GM23338 (cell line): ENCODE data around the gene TAF4. TPM values are rescaled to one million over a fixed set of nuclear protein-coding genes. Genes with fewer than 3 reads are reported as not detected.

ENCODE experiments used
- ATAC-seq: fragments of 200-7000 bp; cut with Tn5 transposase; 3 replicates; pipeline ENCODE4 v1.9.1; 2020
- DNase-seq: peaks from one replicate; pipeline ENCODE4 v3.0.0-alpha.2; 2015; ENCODE audit warnings: low spot score
- H2AFZ ChIP-seq: fragments of 200-600 bp; sonication (generic); 2 replicates; pipeline ENCODE4 v1.8.0; 2016; ENCODE audit warnings: antibody characterized with exemption, mild to moderate bottlenecking, moderate library complexity
- H3F3A ChIP-seq: fragments of 200-600 bp; sonication (generic); replicated peaks from 2 replicates; pipeline ENCODE4 v1.8.0; 2017; ENCODE audit warnings: antibody characterized with exemption, mixed run types, low read depth
- H3K27ac ChIP-seq: fragments of 200-600 bp; sonication (generic); 2 replicates; pipeline ENCODE4 v1.6.1; 2016; ENCODE audit warnings: low read depth
- H3K27me3 ChIP-seq: fragments of 200-600 bp; sonication (generic); 2 replicates; pipeline ENCODE4 v1.8.0; 2016; ENCODE audit warnings: mild to moderate bottlenecking, mixed run types, moderate library complexity; ENCODE audit not compliant: insufficient read depth
- H3K36me3 ChIP-seq: fragments of 200-600 bp; sonication (generic); 2 replicates; pipeline ENCODE4 v1.8.0; 2016; ENCODE audit warnings: mild to moderate bottlenecking; ENCODE audit not compliant: insufficient read depth
- H3K4me1 ChIP-seq: fragments of 200-600 bp; sonication (generic); 2 replicates; pipeline ENCODE4 v1.8.0; 2016; ENCODE audit warnings: mild to moderate bottlenecking, moderate library complexity; ENCODE audit not compliant: insufficient read depth
- H3K4me2 ChIP-seq: fragments of 200-600 bp; sonication (generic); 2 replicates; pipeline ENCODE4 v1.7.1; 2017; ENCODE audit warnings: mixed run types
- H3K4me3 ChIP-seq: fragments of 200-600 bp; sonication (generic); 2 replicates; pipeline ENCODE4 v1.6.1; 2016; ENCODE audit warnings: mixed run types
- H3K79me2 ChIP-seq: fragments of 200-600 bp; sonication (generic); replicated peaks from 2 replicates; pipeline ENCODE4 v1.8.0; 2017; ENCODE audit warnings: mild to moderate bottlenecking; ENCODE audit not compliant: insufficient read depth
- H3K9me2 ChIP-seq: fragments of 200-600 bp; sonication (generic); 2 replicates; pipeline ENCODE4 v1.8.0; 2017; ENCODE audit not compliant: insufficient read depth
- H4K20me1 ChIP-seq: fragments of 200-600 bp; sonication (generic); replicated peaks from 2 replicates; pipeline ENCODE4 v1.8.0; 2017; ENCODE audit warnings: mild to moderate bottlenecking; ENCODE audit not compliant: insufficient read depth
- H3K27ac Mint-ChIP-seq: 2 replicates; pipeline ENCODE4 v1.8.0; 2020; ENCODE audit warnings: inconsistent platforms, mild to moderate bottlenecking, moderate library complexity, mixed read lengths
- H3K27me3 Mint-ChIP-seq: 3 replicates; pipeline ENCODE4 v1.8.0; 2022; ENCODE audit warnings: low read depth, mild to moderate bottlenecking, moderate library complexity, mixed read lengths, inconsistent platforms; ENCODE audit not compliant: insufficient read depth, poor library complexity
- H3K36me3 Mint-ChIP-seq: 3 replicates; pipeline ENCODE4 v1.8.0; 2021; ENCODE audit warnings: low read depth, mild to moderate bottlenecking, inconsistent platforms, moderate library complexity, mixed read lengths
- H3K4me1 Mint-ChIP-seq: 3 replicates; pipeline ENCODE4 v1.8.0; 2020; ENCODE audit warnings: mild to moderate bottlenecking, inconsistent platforms, mixed read lengths
- H3K4me3 Mint-ChIP-seq: 3 replicates; pipeline ENCODE4 v1.8.0; 2021; ENCODE audit warnings: moderate library complexity, mild to moderate bottlenecking, inconsistent platforms, mixed read lengths
- H3K9me3 Mint-ChIP-seq: 3 replicates; pipeline ENCODE4 v1.8.0; 2020; ENCODE audit warnings: moderate library complexity, mild to moderate bottlenecking, inconsistent platforms, mixed read lengths
- ETS1 ChIP-seq: IDR thresholded peaks from 2 replicates; pipeline ENCODE4 v1.6.1; 2016; ENCODE audit warnings: antibody characterized with exemption
- EZH2 ChIP-seq: fragments of 200-600 bp; sonication (generic); IDR thresholded peaks from one replicate; pipeline ENCODE4 v1.8.0; 2017; ENCODE audit warnings: antibody characterized with exemption, mild to moderate bottlenecking, low read depth; ENCODE audit not compliant: unreplicated experiment
- EZH2phosphoT487 ChIP-seq: fragments of 200-600 bp; sonication (generic); IDR thresholded peaks from one replicate; pipeline ENCODE4 v1.8.1; 2018; ENCODE audit warnings: antibody characterized with exemption; ENCODE audit not compliant: unreplicated experiment
- JUNB ChIP-seq: IDR thresholded peaks from one replicate; pipeline ENCODE4 v1.6.1; 2016; ENCODE audit warnings: antibody characterized with exemption; ENCODE audit not compliant: unreplicated experiment
- NANOG ChIP-seq: IDR thresholded peaks from 2 replicates; pipeline ENCODE4 v1.6.1; 2016; ENCODE audit warnings: antibody characterized with exemption, borderline replicate concordance
- POLR2AphosphoS5 ChIP-seq: IDR thresholded peaks from 2 replicates; pipeline ENCODE4 v1.6.1; 2016; ENCODE audit warnings: antibody characterized with exemption, low read depth
- ZNF114 ChIP-seq: fragments of 250-450 bp; sonication (Bioruptor Pico); IDR thresholded peaks from 2 replicates; pipeline ENCODE4 v1.5.0; 2020; ENCODE audit warnings: mild to moderate bottlenecking, moderate library complexity
- ZNF331 ChIP-seq: fragments of 250-450 bp; sonication (Bioruptor Pico); IDR thresholded peaks from 2 replicates; pipeline ENCODE4 v1.5.0; 2020; ENCODE audit warnings: low read depth, mild to moderate bottlenecking, moderate library complexity
- ZNF462 ChIP-seq: fragments of 250-450 bp; sonication (Bioruptor Pico); IDR thresholded peaks from 2 replicates; pipeline ENCODE4 v1.5.0; 2020; ENCODE audit warnings: mild to moderate bottlenecking, moderate library complexity
- polyA plus RNA-seq: library from polyadenylated mRNA; unstranded; fragments of >200 nt; fragmentation: Nextera tagmentation; extraction: Ambion mirVana; gene quantifications from 2 replicates; pipeline ENCODE4 v1.2.1, GENCODE V29; 2016
- total RNA-seq: library from RNA; depleted of rRNA; stranded (reverse); fragments of >200 nt; shearing (Covaris generic); gene quantifications from 2 replicates; pipeline ENCODE4 v1.2.3, GENCODE V29; 2014
- TF ChIP-seq, protein P1 (sequence below), 2 experiments: fragments of 200-600 bp in 1 of 2; sonication (generic) in 1 of 2; conservative IDR thresholded peaks; 2 replicates each; pipeline versions ENCODE4 v1.5.1 to v1.6.1; 2016 to 2017; ENCODE audit warnings: antibody characterized with exemption in 2 of 2, low read depth in 2 of 2, mild to moderate bottlenecking in 2 of 2, moderate library complexity in 1 of 2
- TF ChIP-seq, protein P2 (sequence below): IDR thresholded peaks from one replicate; pipeline ENCODE4 v1.6.1; 2018; ENCODE audit warnings: antibody characterized with exemption; ENCODE audit not compliant: unreplicated experiment

The TAF4 gene
- total and polyA plus RNA-seq, 2 experiments from 2014 or later = 7.2 to 60.0 TPM

GRCh38 chr20:62027116-62027515 lies 38.6 kb downstream of the TAF4 start (continued):
- TF ChIP-seq, protein P1, sequence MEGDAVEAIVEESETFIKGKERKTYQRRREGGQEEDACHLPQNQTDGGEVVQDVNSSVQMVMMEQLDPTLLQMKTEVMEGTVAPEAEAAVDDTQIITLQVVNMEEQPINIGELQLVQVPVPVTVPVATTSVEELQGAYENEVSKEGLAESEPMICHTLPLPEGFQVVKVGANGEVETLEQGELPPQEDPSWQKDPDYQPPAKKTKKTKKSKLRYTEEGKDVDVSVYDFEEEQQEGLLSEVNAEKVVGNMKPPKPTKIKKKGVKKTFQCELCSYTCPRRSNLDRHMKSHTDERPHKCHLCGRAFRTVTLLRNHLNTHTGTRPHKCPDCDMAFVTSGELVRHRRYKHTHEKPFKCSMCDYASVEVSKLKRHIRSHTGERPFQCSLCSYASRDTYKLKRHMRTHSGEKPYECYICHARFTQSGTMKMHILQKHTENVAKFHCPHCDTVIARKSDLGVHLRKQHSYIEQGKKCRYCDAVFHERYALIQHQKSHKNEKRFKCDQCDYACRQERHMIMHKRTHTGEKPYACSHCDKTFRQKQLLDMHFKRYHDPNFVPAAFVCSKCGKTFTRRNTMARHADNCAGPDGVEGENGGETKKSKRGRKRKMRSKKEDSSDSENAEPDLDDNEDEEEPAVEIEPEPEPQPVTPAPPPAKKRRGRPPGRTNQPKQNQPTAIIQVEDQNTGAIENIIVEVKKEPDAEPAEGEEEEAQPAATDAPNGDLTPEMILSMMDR (conservative IDR thresholded peaks at IDR 0.05; ENCODE audit: low read depth in 2 of 2) = no peak
- no peak for TF ChIP-seq JUNB

DNA sequence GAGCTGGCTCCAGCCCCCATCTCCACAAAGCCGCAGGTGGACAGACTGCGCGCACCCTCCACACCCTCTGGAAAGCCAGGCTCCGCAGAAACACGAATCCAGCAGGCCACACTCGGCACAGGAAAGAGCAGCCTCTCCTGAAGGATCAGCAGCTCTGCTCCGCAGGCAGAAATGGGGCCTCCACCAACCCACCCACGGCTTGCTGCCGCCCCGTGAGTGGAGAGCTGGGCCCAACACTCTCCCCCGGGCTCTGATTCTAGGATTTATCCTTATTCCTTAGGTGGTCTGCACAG lies 39.2 kb downstream of the TAF4 start:
- no peak for TF ChIP-seq POLR2AphosphoS5
- no peak for TF ChIP-seq ZNF114 (CRISPR knock-in tag)
- TF ChIP-seq ETS1 = no peak
- no peak for TF ChIP-seq ZNF462 (CRISPR knock-in tag)
- TF ChIP-seq NANOG = no peak
- no peak for TF ChIP-seq EZH2phosphoT487
- TF ChIP-seq ZNF331 = no peak
- TF ChIP-seq, protein P2, sequence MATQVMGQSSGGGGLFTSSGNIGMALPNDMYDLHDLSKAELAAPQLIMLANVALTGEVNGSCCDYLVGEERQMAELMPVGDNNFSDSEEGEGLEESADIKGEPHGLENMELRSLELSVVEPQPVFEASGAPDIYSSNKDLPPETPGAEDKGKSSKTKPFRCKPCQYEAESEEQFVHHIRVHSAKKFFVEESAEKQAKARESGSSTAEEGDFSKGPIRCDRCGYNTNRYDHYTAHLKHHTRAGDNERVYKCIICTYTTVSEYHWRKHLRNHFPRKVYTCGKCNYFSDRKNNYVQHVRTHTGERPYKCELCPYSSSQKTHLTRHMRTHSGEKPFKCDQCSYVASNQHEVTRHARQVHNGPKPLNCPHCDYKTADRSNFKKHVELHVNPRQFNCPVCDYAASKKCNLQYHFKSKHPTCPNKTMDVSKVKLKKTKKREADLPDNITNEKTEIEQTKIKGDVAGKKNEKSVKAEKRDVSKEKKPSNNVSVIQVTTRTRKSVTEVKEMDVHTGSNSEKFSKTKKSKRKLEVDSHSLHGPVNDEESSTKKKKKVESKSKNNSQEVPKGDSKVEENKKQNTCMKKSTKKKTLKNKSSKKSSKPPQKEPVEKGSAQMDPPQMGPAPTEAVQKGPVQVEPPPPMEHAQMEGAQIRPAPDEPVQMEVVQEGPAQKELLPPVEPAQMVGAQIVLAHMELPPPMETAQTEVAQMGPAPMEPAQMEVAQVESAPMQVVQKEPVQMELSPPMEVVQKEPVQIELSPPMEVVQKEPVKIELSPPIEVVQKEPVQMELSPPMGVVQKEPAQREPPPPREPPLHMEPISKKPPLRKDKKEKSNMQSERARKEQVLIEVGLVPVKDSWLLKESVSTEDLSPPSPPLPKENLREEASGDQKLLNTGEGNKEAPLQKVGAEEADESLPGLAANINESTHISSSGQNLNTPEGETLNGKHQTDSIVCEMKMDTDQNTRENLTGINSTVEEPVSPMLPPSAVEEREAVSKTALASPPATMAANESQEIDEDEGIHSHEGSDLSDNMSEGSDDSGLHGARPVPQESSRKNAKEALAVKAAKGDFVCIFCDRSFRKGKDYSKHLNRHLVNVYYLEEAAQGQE = no peak
- TF ChIP-seq, protein P1 (conservative IDR thresholded peaks at IDR 0.05; ENCODE audit: low read depth in 2 of 2) = no peak
- no peak for TF ChIP-seq EZH2
- ATAC-seq = no peak
- peaks cover 28% of the 10 kb centered on the region for H3K4me1 ChIP-seq
- no peak overlapping the region for H3K4me3 ChIP-seq
- H3K79me2 ChIP-seq = peaks cover 100% of the 10 kb centered on the region
- no peak overlapping the region; the same call in 1 of the 2 replicates for H3K4me2 ChIP-seq
- peak overlapping the region; percentile 76; the same call in 1 of the 2 replicates for H3K27ac ChIP-seq
- H3K27ac Mint-ChIP-seq = 0 out of 2 replicates have a peak overlapping the region, but pooled peaks have one; percentile 20
- H3F3A ChIP-seq = no peaks in the 10 kb centered on the region
- no peak overlapping the region for H3K4me3 Mint-ChIP-seq
- no peaks in the 10 kb centered on the region for H3K9me3 Mint-ChIP-seq
- peaks cover 56% of the 10 kb centered on the region for H3K4me1 Mint-ChIP-seq
- H2AFZ ChIP-seq = no peak overlapping the region
- H3K36me3 Mint-ChIP-seq = peaks cover 2% of the 10 kb centered on the region; the same call in 1 of the 3 replicates
- H3K36me3 ChIP-seq = no peaks in the 10 kb centered on the region
- H3K9me2 ChIP-seq = no peaks in the 10 kb centered on the region
- DNase-seq = no peak
- no peaks in the 10 kb centered on the region for H3K27me3 ChIP-seq
- peaks cover 75% of the 10 kb centered on the region for H4K20me1 ChIP-seq
- H3K27me3 Mint-ChIP-seq = peaks cover 12% of the 10 kb centered on the region
